Measurements from ENCODE around the gene RNF41.

- TF ChIP-seq CTCF (IDR thresholded peaks at IDR 0.05) (no peak), NFYB (CRISPR knock-in tag; conservative IDR thresholded peaks at IDR 0.05; ENCODE audit: low read depth) (no peak), STAT6 (CRISPR knock-in tag; conservative IDR thresholded peaks at IDR 0.05; ENCODE audit: low read depth) (no peak), MAX (CRISPR knock-in tag; IDR thresholded peaks at IDR 0.05) (no peak), HMGXB4 (CRISPR knock-in tag; IDR thresholded peaks at IDR 0.05) (no peak), MXD4 (CRISPR knock-in tag; IDR thresholded peaks at IDR 0.05; ENCODE audit: borderline replicate concordance) (no peak), NR3C1 (CRISPR knock-in tag; conservative IDR thresholded peaks at IDR 0.05; ENCODE audit: low read depth) (no peak)
- TF ChIP-seq, protein P1, sequence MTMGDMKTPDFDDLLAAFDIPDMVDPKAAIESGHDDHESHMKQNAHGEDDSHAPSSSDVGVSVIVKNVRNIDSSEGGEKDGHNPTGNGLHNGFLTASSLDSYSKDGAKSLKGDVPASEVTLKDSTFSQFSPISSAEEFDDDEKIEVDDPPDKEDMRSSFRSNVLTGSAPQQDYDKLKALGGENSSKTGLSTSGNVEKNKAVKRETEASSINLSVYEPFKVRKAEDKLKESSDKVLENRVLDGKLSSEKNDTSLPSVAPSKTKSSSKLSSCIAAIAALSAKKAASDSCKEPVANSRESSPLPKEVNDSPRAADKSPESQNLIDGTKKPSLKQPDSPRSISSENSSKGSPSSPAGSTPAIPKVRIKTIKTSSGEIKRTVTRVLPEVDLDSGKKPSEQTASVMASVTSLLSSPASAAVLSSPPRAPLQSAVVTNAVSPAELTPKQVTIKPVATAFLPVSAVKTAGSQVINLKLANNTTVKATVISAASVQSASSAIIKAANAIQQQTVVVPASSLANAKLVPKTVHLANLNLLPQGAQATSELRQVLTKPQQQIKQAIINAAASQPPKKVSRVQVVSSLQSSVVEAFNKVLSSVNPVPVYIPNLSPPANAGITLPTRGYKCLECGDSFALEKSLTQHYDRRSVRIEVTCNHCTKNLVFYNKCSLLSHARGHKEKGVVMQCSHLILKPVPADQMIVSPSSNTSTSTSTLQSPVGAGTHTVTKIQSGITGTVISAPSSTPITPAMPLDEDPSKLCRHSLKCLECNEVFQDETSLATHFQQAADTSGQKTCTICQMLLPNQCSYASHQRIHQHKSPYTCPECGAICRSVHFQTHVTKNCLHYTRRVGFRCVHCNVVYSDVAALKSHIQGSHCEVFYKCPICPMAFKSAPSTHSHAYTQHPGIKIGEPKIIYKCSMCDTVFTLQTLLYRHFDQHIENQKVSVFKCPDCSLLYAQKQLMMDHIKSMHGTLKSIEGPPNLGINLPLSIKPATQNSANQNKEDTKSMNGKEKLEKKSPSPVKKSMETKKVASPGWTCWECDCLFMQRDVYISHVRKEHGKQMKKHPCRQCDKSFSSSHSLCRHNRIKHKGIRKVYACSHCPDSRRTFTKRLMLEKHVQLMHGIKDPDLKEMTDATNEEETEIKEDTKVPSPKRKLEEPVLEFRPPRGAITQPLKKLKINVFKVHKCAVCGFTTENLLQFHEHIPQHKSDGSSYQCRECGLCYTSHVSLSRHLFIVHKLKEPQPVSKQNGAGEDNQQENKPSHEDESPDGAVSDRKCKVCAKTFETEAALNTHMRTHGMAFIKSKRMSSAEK (CRISPR knock-in tag; IDR thresholded peaks at IDR 0.05; ENCODE audit: borderline replicate concordance) = no peak
- TF ChIP-seq, protein P2, sequence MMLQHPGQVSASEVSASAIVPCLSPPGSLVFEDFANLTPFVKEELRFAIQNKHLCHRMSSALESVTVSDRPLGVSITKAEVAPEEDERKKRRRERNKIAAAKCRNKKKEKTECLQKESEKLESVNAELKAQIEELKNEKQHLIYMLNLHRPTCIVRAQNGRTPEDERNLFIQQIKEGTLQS (CRISPR knock-in tag; conservative IDR thresholded peaks at IDR 0.05) = no peak
- TF ChIP-seq, protein P3, sequence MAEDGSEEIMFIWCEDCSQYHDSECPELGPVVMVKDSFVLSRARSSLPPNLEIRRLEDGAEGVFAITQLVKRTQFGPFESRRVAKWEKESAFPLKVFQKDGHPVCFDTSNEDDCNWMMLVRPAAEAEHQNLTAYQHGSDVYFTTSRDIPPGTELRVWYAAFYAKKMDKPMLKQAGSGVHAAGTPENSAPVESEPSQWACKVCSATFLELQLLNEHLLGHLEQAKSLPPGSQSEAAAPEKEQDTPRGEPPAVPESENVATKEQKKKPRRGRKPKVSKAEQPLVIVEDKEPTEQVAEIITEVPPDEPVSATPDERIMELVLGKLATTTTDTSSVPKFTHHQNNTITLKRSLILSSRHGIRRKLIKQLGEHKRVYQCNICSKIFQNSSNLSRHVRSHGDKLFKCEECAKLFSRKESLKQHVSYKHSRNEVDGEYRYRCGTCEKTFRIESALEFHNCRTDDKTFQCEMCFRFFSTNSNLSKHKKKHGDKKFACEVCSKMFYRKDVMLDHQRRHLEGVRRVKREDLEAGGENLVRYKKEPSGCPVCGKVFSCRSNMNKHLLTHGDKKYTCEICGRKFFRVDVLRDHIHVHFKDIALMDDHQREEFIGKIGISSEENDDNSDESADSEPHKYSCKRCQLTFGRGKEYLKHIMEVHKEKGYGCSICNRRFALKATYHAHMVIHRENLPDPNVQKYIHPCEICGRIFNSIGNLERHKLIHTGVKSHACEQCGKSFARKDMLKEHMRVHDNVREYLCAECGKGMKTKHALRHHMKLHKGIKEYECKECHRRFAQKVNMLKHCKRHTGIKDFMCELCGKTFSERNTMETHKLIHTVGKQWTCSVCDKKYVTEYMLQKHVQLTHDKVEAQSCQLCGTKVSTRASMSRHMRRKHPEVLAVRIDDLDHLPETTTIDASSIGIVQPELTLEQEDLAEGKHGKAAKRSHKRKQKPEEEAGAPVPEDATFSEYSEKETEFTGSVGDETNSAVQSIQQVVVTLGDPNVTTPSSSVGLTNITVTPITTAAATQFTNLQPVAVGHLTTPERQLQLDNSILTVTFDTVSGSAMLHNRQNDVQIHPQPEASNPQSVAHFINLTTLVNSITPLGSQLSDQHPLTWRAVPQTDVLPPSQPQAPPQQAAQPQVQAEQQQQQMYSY (CRISPR knock-in tag; IDR thresholded peaks at IDR 0.05) = no peak
These were observed 3.2 kb upstream of the RNF41 start for GRCh38 chr12:56224954-56225353.

Measured in WTC11 (cell line).